Coronary artery (tissue), 2 donors: ENCODE results near the gene RDH5.

Experiments used
- DNase-seq: peaks from one replicate; pipeline ENCODE4 v3.0.0-alpha.2; 2017; ENCODE audit warnings: low spot score
- H3K27ac ChIP-seq, 2 donors: fragments of 200-600 bp; sonication (generic); one replicate each; pipeline ENCODE4 v1.5.1; 2016 to 2019
- H3K4me3 ChIP-seq: fragments of 200-600 bp; sonication (generic); 2 replicates; pipeline ENCODE4 v1.5.1; 2016; ENCODE audit warnings: mild to moderate bottlenecking, moderate library complexity
- CTCF ChIP-seq: fragments of 200-600 bp; sonication (generic); IDR thresholded peaks from one replicate; pipeline ENCODE4 v1.5.1; 2019; ENCODE audit warnings: antibody characterized with exemption

RDH5 gene

GRCh38 chr12:55728186-55728938 lies 8.2 kb downstream of the RDH5 start:
- no peak for DNase-seq
- no peak for TF ChIP-seq CTCF
- peak overlapping the region; percentile 95 for H3K4me3 ChIP-seq
- H3K27ac ChIP-seq = peak overlapping the region; percentile 96 to 98

GRCh38 chr12:55728939-55729818 lies 9.0 kb downstream of the RDH5 start, which contains the start of gene CD63:
Gene CD63, minus strand, starts transcription at chr12:55729009. Its CDS starts 668 bp downstream, at chr12:55728341.
- peak; percentile 95 for DNase-seq
- H3K27ac ChIP-seq = peak within 1 kb of the TSS; percentile 96 to 98
- H3K4me3 ChIP-seq = peak within 1 kb of the TSS; percentile 95
- TF ChIP-seq CTCF = no peak

DNA sequence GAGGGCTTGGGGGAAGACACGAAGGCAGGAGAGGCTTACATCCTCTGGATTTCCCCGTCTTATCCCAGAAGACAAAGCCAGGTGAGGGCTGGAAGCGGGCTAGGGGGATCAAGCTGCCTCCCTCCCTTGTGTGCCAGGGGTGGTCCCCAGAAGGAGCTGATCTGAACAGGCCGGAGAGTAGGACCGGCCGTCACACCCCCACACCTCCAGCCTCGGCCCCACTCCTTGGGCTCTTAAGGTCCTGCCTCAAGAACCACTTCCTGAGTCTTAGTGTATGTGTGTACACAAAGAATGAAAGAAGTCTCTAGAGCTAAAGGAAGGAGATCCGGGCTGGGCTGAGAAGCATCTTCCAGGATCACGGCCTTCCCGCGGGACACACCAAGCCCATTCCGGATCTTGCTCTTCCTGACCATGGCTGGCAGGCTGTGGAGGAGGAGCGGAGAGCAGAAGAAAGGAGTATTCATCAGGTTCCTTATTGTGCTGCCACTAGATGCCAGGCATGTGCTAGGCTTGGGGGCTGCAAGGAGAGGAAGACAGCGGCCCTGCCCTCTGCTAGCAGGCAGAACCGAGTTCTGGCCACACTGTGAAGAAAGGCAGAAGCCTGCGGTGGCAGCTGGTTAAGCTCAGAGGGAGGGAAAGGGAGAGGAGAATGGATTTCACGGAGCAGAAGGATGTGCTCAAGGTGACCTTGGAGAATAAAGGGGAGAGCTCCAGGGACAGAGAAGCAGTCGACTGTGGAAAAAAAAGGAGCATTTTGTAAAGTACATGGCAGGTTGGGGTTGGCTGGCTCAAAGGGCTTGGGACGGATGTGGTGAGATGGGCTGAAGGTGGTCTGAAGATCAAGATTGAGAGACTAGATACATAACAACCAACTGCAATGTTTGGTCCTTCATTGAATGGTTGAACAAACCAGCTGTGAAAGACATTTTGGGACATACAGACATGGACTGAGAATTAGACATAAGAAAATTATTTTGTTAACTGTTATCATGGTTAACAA lies 9.9 kb downstream of the RDH5 start:
- Histone ChIP-seq H3K27ac (peak overlapping the region; percentile 96 to 98), H3K4me3 (peak overlapping the region; percentile 95)
- DNase-seq = peak; percentile 86
- TF ChIP-seq CTCF = no peak

DNA sequence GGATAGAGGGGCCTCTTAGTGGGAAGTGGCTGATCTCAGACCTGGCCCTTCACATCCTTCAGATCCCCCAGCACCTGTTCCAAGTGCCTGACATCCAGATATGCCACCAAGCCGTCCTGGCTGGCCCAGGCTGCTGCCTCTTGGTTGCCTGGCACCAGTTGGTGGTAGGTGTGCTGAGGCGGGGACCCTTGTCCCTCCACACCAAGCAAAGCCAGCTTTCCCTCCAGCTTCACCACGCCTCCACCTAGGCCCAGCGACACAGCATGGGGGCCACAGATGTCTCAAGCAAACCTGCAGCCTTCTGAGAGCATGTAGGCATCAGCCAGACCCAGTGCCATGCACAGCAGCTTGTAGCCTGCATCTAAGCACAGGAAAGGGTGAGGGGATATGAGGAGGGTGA lies 12.1 kb downstream of the RDH5 start:
- Histone ChIP-seq H3K27ac (no peak overlapping the region), H3K4me3 (no peak overlapping the region)
- no peak for DNase-seq
- no peak for TF ChIP-seq CTCF

- Histone ChIP-seq H3K27ac (no peak overlapping the region), H3K4me3 (no peak overlapping the region)
- no peak for TF ChIP-seq CTCF
- no peak for DNase-seq
Measured at GRCh38 chr12:55733021-55733555, 12.9 kb downstream of the RDH5 start.

DNA sequence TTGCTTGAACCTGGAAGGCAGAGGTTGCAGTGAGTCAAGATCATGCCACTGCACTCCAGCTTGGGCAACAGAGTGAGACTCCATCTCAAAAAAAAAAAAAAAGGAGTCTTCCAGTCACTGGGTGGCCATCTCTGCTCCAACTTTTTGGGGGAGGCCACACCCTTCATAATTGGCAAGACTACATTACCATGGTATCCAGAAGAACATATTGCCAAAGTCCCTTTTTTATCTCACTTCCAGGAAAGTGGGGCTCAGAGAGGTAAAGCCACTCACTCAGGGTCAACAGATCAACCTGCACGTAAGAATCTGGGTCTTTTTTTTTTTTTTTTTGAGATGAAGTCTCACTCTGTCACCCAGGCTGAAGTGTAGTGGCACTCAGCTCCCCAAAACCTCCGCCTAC lies 13.7 kb downstream of the RDH5 start:
- TF ChIP-seq CTCF = no peak
- no peak for DNase-seq
- Histone ChIP-seq H3K27ac (no peak overlapping the region), H3K4me3 (no peak overlapping the region)
